H9 (cell line): ENCODE measurements around the gene EPC1. TPM values are rescaled to one million over a fixed set of nuclear protein-coding genes. Genes with fewer than 3 reads are reported as not detected.

ENCODE experiments used
- DNase-seq: peaks from one replicate; pipeline ENCODE4 v3.0.0-alpha.2; 2017
- H2AFZ ChIP-seq: one replicate; pipeline ENCODE4 v1.6.1; 2013; ENCODE audit warnings: mild to moderate bottlenecking, low read length, control low read depth, moderate library complexity
- H2AK5ac ChIP-seq: 2 replicates; pipeline ENCODE4 v1.6.1; 2013; ENCODE audit warnings: low read length, control low read depth, mixed read lengths; ENCODE audit not compliant: insufficient read length
- H2BK120ac ChIP-seq: one replicate; pipeline ENCODE4 v1.6.1; 2013; ENCODE audit warnings: low read depth, mild to moderate bottlenecking, low read length, control low read depth, inconsistent platforms; ENCODE audit not compliant: poor library complexity, severe bottlenecking
- H2BK12ac ChIP-seq: 2 replicates; pipeline ENCODE4 v1.6.1; 2013; ENCODE audit warnings: low read length, control low read depth, mixed read lengths, low read depth; ENCODE audit not compliant: insufficient read length
- H2BK15ac ChIP-seq: 2 replicates; pipeline ENCODE4 v1.6.1; 2013; ENCODE audit warnings: low read depth, low read length, control low read depth
- H2BK20ac ChIP-seq: one replicate; pipeline ENCODE4 v1.6.1; 2013; ENCODE audit warnings: low read depth, mild to moderate bottlenecking, low read length, control low read depth, inconsistent platforms; ENCODE audit not compliant: poor library complexity, severe bottlenecking
- H2BK5ac ChIP-seq: 2 replicates; pipeline ENCODE4 v1.6.1; 2013; ENCODE audit warnings: low read length, control low read depth, mixed read lengths; ENCODE audit not compliant: insufficient read length
- H3K14ac ChIP-seq: 2 replicates; pipeline ENCODE4 v1.6.1; 2013; ENCODE audit warnings: low read length, control low read depth; ENCODE audit not compliant: insufficient read depth
- H3K18ac ChIP-seq: 2 replicates; pipeline ENCODE4 v1.6.1; 2013; ENCODE audit warnings: low read depth, mild to moderate bottlenecking, mixed read lengths, low read length, control low read depth; ENCODE audit not compliant: insufficient read length
- H3K23ac ChIP-seq: 2 replicates; pipeline ENCODE4 v1.6.1; 2013; ENCODE audit warnings: low read length, control low read depth, mixed read lengths, low read depth; ENCODE audit not compliant: insufficient read length
- H3K23me2 ChIP-seq: 2 replicates; pipeline ENCODE4 v1.6.1; 2013; ENCODE audit warnings: low read depth, mild to moderate bottlenecking, mixed read lengths, low read length, control low read depth; ENCODE audit not compliant: insufficient read length, poor library complexity, severe bottlenecking
- H3K27ac ChIP-seq: 2 replicates; pipeline ENCODE4 v1.5.1; 2013; ENCODE audit warnings: low read length, control low read depth, mixed read lengths, low read depth; ENCODE audit not compliant: insufficient read length
- H3K27me3 ChIP-seq: 2 replicates; pipeline ENCODE4 v1.6.1; 2013; ENCODE audit warnings: low read length, control low read depth, inconsistent platforms; ENCODE audit not compliant: insufficient read depth
- H3K4ac ChIP-seq: 2 replicates; pipeline ENCODE4 v1.6.1; 2013; ENCODE audit warnings: low read depth, mild to moderate bottlenecking, control low read depth, inconsistent platforms, low read length, moderate library complexity
- H3K4me1 ChIP-seq: 2 replicates; pipeline ENCODE4 v1.6.1; 2013; ENCODE audit warnings: low read length, control low read depth, inconsistent platforms; ENCODE audit not compliant: insufficient read depth
- H3K4me2 ChIP-seq: 2 replicates; pipeline ENCODE4 v1.6.1; 2013; ENCODE audit warnings: low read length, control low read depth, mixed read lengths; ENCODE audit not compliant: insufficient read length, insufficient read depth
- H3K56ac ChIP-seq: 2 replicates; pipeline ENCODE4 v1.6.1; 2013; ENCODE audit warnings: low read depth, mild to moderate bottlenecking, mixed read lengths, low read length, control low read depth; ENCODE audit not compliant: insufficient read length
- H3K79me1 ChIP-seq: 2 replicates; pipeline ENCODE4 v1.6.1; 2013; ENCODE audit warnings: low read depth, mild to moderate bottlenecking, moderate library complexity, low read length, control low read depth, inconsistent platforms; ENCODE audit not compliant: insufficient read depth, poor library complexity, severe bottlenecking
- H3K79me2 ChIP-seq: 2 replicates; pipeline ENCODE4 v1.6.1; 2013; ENCODE audit warnings: low read length, control low read depth, inconsistent platforms; ENCODE audit not compliant: insufficient read depth
- H3K9ac ChIP-seq: 2 replicates; pipeline ENCODE4 v1.6.1; 2013; ENCODE audit warnings: low read length, control low read depth, mixed read lengths; ENCODE audit not compliant: insufficient read length; ENCODE audit errors: extremely low read depth
- H3K9me3 ChIP-seq: one replicate; pipeline ENCODE4 v1.6.1; 2013; ENCODE audit warnings: low read depth, low read length, inconsistent platforms; ENCODE audit not compliant: control insufficient read depth
- H3T11ph ChIP-seq: one replicate; pipeline ENCODE4 v1.6.1; 2013; ENCODE audit warnings: mild to moderate bottlenecking, low read length, control low read depth, inconsistent platforms
- H4K20me1 ChIP-seq: one replicate; pipeline ENCODE4 v1.6.1; 2013; ENCODE audit not compliant: control insufficient read depth, insufficient read length, insufficient read depth
- H4K5ac ChIP-seq: 2 replicates; pipeline ENCODE4 v1.6.1; 2013; ENCODE audit warnings: low read depth, mild to moderate bottlenecking, mixed read lengths, low read length, control low read depth; ENCODE audit not compliant: insufficient read length
- H4K8ac ChIP-seq: replicated peaks from 2 replicates; pipeline ENCODE4 v1.6.1; 2013; ENCODE audit warnings: low read length, control low read depth, mixed read lengths, low read depth; ENCODE audit not compliant: insufficient read length
- H4K91ac ChIP-seq: 2 replicates; pipeline ENCODE4 v1.6.1; 2013; ENCODE audit warnings: low read depth, mild to moderate bottlenecking, moderate library complexity, mixed read lengths, low read length, control low read depth; ENCODE audit not compliant: insufficient read length
- H3K27ac Mint-ChIP-seq, 3 experiments: 2 replicates in 2 of 3; 3 replicates in 1 of 3; pipeline ENCODE4 v1.8.0; 2020 to 2021; ENCODE audit warnings: mixed read lengths in 3 of 3, mild to moderate bottlenecking in 1 of 3, moderate library complexity in 1 of 3
- H3K27me3 Mint-ChIP-seq: 2 replicates; pipeline ENCODE4 v1.8.0; 2021; ENCODE audit warnings: low read depth, mild to moderate bottlenecking, moderate library complexity, mixed read lengths
- H3K36me3 Mint-ChIP-seq, 3 experiments: 2 replicates in 2 of 3; 3 replicates in 1 of 3; pipeline ENCODE4 v1.8.0; 2020 to 2021; ENCODE audit warnings: low read depth in 3 of 3, mixed read lengths in 3 of 3; ENCODE audit not compliant: insufficient read depth in 1 of 3
- H3K4me1 Mint-ChIP-seq, 2 experiments: 2 replicates each; pipeline ENCODE4 v1.8.0; 2020; ENCODE audit warnings: mixed read lengths in 2 of 2
- H3K4me3 Mint-ChIP-seq, 2 experiments: 2 replicates in 1 of 2; 3 replicates in 1 of 2; pipeline ENCODE4 v1.8.0; 2020 to 2021; ENCODE audit warnings: mild to moderate bottlenecking in 2 of 2, mixed read lengths in 2 of 2, moderate library complexity in 1 of 2
- H3K9me3 Mint-ChIP-seq, 2 experiments: 2 replicates in 1 of 2; 3 replicates in 1 of 2; pipeline ENCODE4 v1.8.0; 2020; ENCODE audit warnings: mild to moderate bottlenecking in 2 of 2, mixed read lengths in 2 of 2, moderate library complexity in 1 of 2
- CTCF ChIP-seq: fragments of 200-600 bp; sonication (generic); conservative IDR thresholded peaks from 3 replicates; pipeline ENCODE4 v1.8.0; 2021; ENCODE audit warnings: antibody characterized with exemption, mild to moderate bottlenecking
- WGBS: extraction: QIAGEN DNeasy Blood & Tissue Kit; methylation state at CpG from one replicate; pipeline ENCODE4 v1.1.7; 2013; ENCODE audit warnings: missing lambda C conversion rate, low lambda C conversion rate, mixed read lengths; ENCODE audit not compliant: insufficient read length; ENCODE audit errors: extremely low coverage; 5-methylcytosine and 5-hydroxymethylcytosine counted together
- total RNA-seq: library from RNA; stranded (reverse); gene quantifications from 2 replicates; pipeline ENCODE4 v1.2.1, GENCODE V29; 2021

Gene EPC1
- total RNA-seq, 1 experiment from 2014 or later: 32.5 TPM

GRCh38 chr10:32326119-32326518 is 20.8 kb downstream of the EPC1 start:
- Histone ChIP-seq H2BK20ac (no peak overlapping the region), H3K23me2 (no peaks in the 10 kb centered on the region), H3T11ph (no peak overlapping the region), H4K20me1 (no peaks in the 10 kb centered on the region), H3K27ac (no peak overlapping the region), H4K91ac (no peak overlapping the region), H3K9me3 (no peaks in the 10 kb centered on the region), H3K23ac (no peak overlapping the region), H3K4me1 (peaks cover 5% of the 10 kb centered on the region; the same call in 1 of the 2 replicates), H2AK5ac (no peak overlapping the region), H2BK12ac (no peak overlapping the region), H2BK120ac (no peak overlapping the region), H2BK5ac (no peak overlapping the region), H3K4ac (no peak overlapping the region), H2BK15ac (no peak overlapping the region), H2AFZ (no peak overlapping the region), H3K27me3 (no peaks in the 10 kb centered on the region), H3K18ac (no peak overlapping the region), H3K79me1 (peaks cover 4% of the 10 kb centered on the region), H4K5ac (no peak overlapping the region), H3K14ac (no peak overlapping the region), H3K56ac (no peak overlapping the region), H3K4me2 (no peak overlapping the region), H3K79me2 (peaks cover 40% of the 10 kb centered on the region; the same call in 1 of the 2 replicates), H3K9ac (no peak overlapping the region), H4K8ac (no peak overlapping the region)
- Mint-ChIP-seq H3K27me3 (no peaks in the 10 kb centered on the region; the same call in 1 of the 2 replicates), H3K4me3 (no peak overlapping the region), H3K9me3 (no peaks in the 10 kb centered on the region), H3K36me3 (peaks cover 1 to 12% (median 9%) of the 10 kb centered on the region in 3 experiments; a peak in 6 of 7 replicates), H3K27ac (no peak overlapping the region), H3K4me1 (peaks cover 50 to 53% of the 10 kb centered on the region in 2 experiments)
- TF ChIP-seq CTCF: no peak
- WGBS: no CpG with 5 or more reads among the region's 4 CpGs
- no peak for DNase-seq
